ENCODE data around the gene RHOU. TPM values are rescaled to one million over a fixed set of nuclear protein-coding genes. Genes with fewer than 3 reads are reported as not detected.

The RHOU gene
- total and polyA plus RNA-seq, 8 donors = 1.2 to 75.5 (median 28.7) TPM

GRCh38 chr1:228735871-228736586, 750 bp downstream of the RHOU start:
- TF ChIP-seq POLR2A (IDR thresholded peaks at IDR 0.05) (no peak), POLR2AphosphoS5 (IDR thresholded peaks at IDR 0.05) (peak in 2 of 3 donors; percentile 28 to 54)
- Histone ChIP-seq H3K4me3 (peak overlapping the region; percentile 73 to 94 (median 74)), H3K27ac (peak overlapping the region; percentile 95 to 99 (median 96)), H3K36me3 (peaks cover 3 to 27% (median 18%) of the 10 kb centered on the region in 4 donors), H3K9me3 (no peaks in the 10 kb centered on the region), H3K27me3 (no peaks in the 10 kb centered on the region), H3K4me1 (peaks cover 29 to 54% (median 43%) of the 10 kb centered on the region in 4 donors)
- intact Hi-C loops (cut with DNase I; ENCODE audit: low total_unique reads) = loop anchor here (10.0 kb wide), 1 partner anchor 489 kb away; no protein-coding TSS in a partner anchor
- peak; percentile 68 to 84 for DNase-seq
- WGBS, 5 donors = 2 to 3% (median 2%) methylated on average over 34 to 60 of the region's 60 CpGs

GRCh38 chr1:228736844-228737445, 1.7 kb downstream of the RHOU start:
- Histone ChIP-seq H3K9me3 (no peaks in the 10 kb centered on the region), H3K27ac (peak overlapping the region; percentile 2 to 98 (median 95)), H3K4me1 (peaks cover 31 to 61% (median 46%) of the 10 kb centered on the region in 4 donors), H3K4me3 (peak overlapping the region; percentile 73 to 94 (median 74)), H3K36me3 (peaks cover 3 to 36% (median 27%) of the 10 kb centered on the region in 4 donors), H3K27me3 (no peaks in the 10 kb centered on the region)
- 16 to 35% (median 23%) methylated on average over 5 of the region's 5 CpGs for WGBS, 5 donors
- DNase-seq = no peak
- TF ChIP-seq POLR2AphosphoS5 (IDR thresholded peaks at IDR 0.05) (no peak), POLR2A (IDR thresholded peaks at IDR 0.05) (no peak), EP300 (IDR thresholded peaks at IDR 0.05) (no peak)
- TF ChIP-seq, protein P1, sequence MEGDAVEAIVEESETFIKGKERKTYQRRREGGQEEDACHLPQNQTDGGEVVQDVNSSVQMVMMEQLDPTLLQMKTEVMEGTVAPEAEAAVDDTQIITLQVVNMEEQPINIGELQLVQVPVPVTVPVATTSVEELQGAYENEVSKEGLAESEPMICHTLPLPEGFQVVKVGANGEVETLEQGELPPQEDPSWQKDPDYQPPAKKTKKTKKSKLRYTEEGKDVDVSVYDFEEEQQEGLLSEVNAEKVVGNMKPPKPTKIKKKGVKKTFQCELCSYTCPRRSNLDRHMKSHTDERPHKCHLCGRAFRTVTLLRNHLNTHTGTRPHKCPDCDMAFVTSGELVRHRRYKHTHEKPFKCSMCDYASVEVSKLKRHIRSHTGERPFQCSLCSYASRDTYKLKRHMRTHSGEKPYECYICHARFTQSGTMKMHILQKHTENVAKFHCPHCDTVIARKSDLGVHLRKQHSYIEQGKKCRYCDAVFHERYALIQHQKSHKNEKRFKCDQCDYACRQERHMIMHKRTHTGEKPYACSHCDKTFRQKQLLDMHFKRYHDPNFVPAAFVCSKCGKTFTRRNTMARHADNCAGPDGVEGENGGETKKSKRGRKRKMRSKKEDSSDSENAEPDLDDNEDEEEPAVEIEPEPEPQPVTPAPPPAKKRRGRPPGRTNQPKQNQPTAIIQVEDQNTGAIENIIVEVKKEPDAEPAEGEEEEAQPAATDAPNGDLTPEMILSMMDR (IDR thresholded peaks at IDR 0.05) = no peak
- intact Hi-C loops (cut with DNase I; ENCODE audit: low total_unique reads) = loop anchor here (10.0 kb wide), 1 partner anchor 488 kb away; no protein-coding TSS in a partner anchor

DNA sequence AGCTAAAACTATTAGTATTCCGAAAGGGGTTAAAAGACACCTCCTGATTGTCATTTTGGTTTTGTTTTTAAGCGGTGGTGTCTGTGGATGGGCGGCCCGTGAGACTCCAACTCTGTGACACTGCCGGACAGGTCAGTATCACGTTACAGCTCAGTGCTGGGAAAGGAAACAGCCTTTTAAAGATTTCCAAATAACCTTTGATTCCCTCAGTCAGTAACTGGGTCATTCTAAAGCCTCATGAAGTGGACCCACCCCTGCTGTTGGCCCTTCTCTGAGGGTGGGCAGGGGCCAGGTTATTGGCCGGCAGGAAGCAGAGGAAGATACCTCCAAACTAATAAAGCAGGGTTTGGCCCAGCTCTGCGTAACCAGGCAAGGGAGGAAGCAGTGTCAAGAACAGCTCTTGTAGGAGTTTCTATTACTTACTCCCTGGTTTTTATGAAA, 2.3 kb downstream of the RHOU start:
- Histone ChIP-seq H3K36me3 (peaks cover 3 to 43% (median 33%) of the 10 kb centered on the region in 4 donors), H3K4me3 (peak overlapping the region; percentile 73 to 94 (median 74)), H3K27me3 (no peaks in the 10 kb centered on the region), H3K4me1 (peaks cover 31 to 61% (median 46%) of the 10 kb centered on the region in 4 donors), H3K27ac (peak overlapping the region; percentile 2 to 98 (median 95)), H3K9me3 (no peaks in the 10 kb centered on the region)
- WGBS, 5 donors = 49 to 58% (median 52%) methylated on average over 8 of the region's 8 CpGs
- no peak for DNase-seq
- intact Hi-C loops (cut with DNase I; ENCODE audit: low total_unique reads) = loop anchor here (10.0 kb wide), 1 partner anchor 487 kb away; no protein-coding TSS in a partner anchor
- TF ChIP-seq, protein P1 (IDR thresholded peaks at IDR 0.05) = no peak
- no peak for TF ChIP-seq POLR2AphosphoS5 (IDR thresholded peaks at IDR 0.05)
- no peak for TF ChIP-seq EP300 (IDR thresholded peaks at IDR 0.05)
- no peak for TF ChIP-seq POLR2A (IDR thresholded peaks at IDR 0.05)

DNA sequence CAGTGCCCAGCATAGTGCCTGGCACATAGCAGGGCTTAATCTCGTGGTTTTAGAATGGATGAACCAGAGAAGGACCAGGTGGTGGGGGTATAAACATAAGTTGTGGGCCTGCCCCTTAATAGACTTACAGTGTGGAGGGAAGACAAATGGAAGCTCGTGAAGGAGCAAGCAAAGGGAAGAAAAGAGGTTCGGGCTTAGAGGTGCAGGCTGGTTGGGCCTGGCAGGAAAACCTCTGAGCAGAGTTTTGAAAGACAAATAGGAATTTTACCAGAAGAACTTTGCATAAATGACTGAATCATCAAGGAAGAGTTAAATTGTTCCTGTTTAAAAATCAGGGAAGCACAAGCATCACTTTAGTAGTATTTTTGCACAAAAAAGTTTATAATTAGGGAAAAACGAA, 4.5 kb downstream of the RHOU start:
- H3K4me3 ChIP-seq = peak overlapping the region in 1 of 4 donors; percentile 75
- intact Hi-C loops (cut with DNase I; ENCODE audit: low total_unique reads) = loop anchor here (10.0 kb wide), 1 partner anchor 485 kb away; no protein-coding TSS in a partner anchor
- no peak for DNase-seq
- H3K4me1 ChIP-seq = peaks cover 31 to 55% (median 46%) of the 10 kb centered on the region in 4 donors
- no peak for TF ChIP-seq EP300 (IDR thresholded peaks at IDR 0.05)
- no peak for TF ChIP-seq POLR2AphosphoS5 (IDR thresholded peaks at IDR 0.05)
- TF ChIP-seq, protein P1 (IDR thresholded peaks at IDR 0.05) = no peak
- no peak for TF ChIP-seq POLR2A (IDR thresholded peaks at IDR 0.05)
- peak overlapping the region in 3 of 5 donors; percentile 95 to 98 (median 96) for H3K27ac ChIP-seq
- WGBS, 5 donors = 69 to 81% (median 74%) methylated on average over 4 of the region's 4 CpGs
- peaks cover 22 to 64% (median 55%) of the 10 kb centered on the region in 4 donors for H3K36me3 ChIP-seq
- no peaks in the 10 kb centered on the region for H3K27me3 ChIP-seq
- H3K9me3 ChIP-seq = no peaks in the 10 kb centered on the region
